HEK293 (cell line): ENCODE measurements around the gene ZNF428.

Experiments used
- BCL11B ChIP-seq: fragments of 450-650 bp; formaldehyde crosslinking; IDR thresholded peaks from 2 replicates; pipeline ENCODE4 v1.5.1; 2016; ENCODE audit warnings: low read depth, missing biosample characterization, missing genetic modification characterization
- HIC1 ChIP-seq: fragments of 450-650 bp; formaldehyde crosslinking; IDR thresholded peaks from 2 replicates; pipeline ENCODE4 v1.5.1; 2016; ENCODE audit warnings: missing biosample characterization, missing genetic modification characterization
- OVOL3 ChIP-seq: fragments of 450-650 bp; formaldehyde crosslinking; IDR thresholded peaks from 2 replicates; pipeline ENCODE4 v1.5.1; 2016; ENCODE audit warnings: missing biosample characterization, missing genetic modification characterization
- PRDM6 ChIP-seq: fragments of 450-650 bp; formaldehyde crosslinking; IDR thresholded peaks from 2 replicates; pipeline ENCODE4 v1.5.1; 2017; ENCODE audit warnings: missing biosample characterization, missing genetic modification characterization
- ZBTB44 ChIP-seq: fragments of 450-650 bp; IDR thresholded peaks from 2 replicates; pipeline ENCODE4 v1.5.1; 2018; ENCODE audit warnings: missing biosample characterization, mild to moderate bottlenecking, missing genetic modification characterization
- ZFP41 ChIP-seq: fragments of 450-650 bp; formaldehyde crosslinking; IDR thresholded peaks from 2 replicates; pipeline ENCODE4 v1.5.1; 2016; ENCODE audit warnings: missing biosample characterization, missing genetic modification characterization, borderline replicate concordance
- ZNF175 ChIP-seq: fragments of 450-650 bp; formaldehyde crosslinking; IDR thresholded peaks from 2 replicates; pipeline ENCODE4 v1.5.1; 2016; ENCODE audit warnings: missing biosample characterization, missing genetic modification characterization
- ZNF184 ChIP-seq: fragments of 450-650 bp; IDR thresholded peaks from 2 replicates; pipeline ENCODE4 v1.5.1; 2018; ENCODE audit warnings: missing biosample characterization, mild to moderate bottlenecking, missing genetic modification characterization
- ZNF2 ChIP-seq: fragments of 450-650 bp; formaldehyde crosslinking; IDR thresholded peaks from 2 replicates; pipeline ENCODE4 v1.5.1; 2016; ENCODE audit warnings: missing biosample characterization, missing genetic modification characterization
- ZNF214 ChIP-seq: fragments of 450-650 bp; formaldehyde crosslinking; IDR thresholded peaks from 2 replicates; pipeline ENCODE4 v1.5.1; 2017; ENCODE audit warnings: missing biosample characterization, mild to moderate bottlenecking, missing genetic modification characterization, borderline replicate concordance
- ZNF23 ChIP-seq: fragments of 450-650 bp; formaldehyde crosslinking; IDR thresholded peaks from 2 replicates; pipeline ENCODE4 v1.5.1; 2016; ENCODE audit warnings: missing biosample characterization, missing genetic modification characterization, borderline replicate concordance
- ZNF324 ChIP-seq: fragments of 450-650 bp; formaldehyde crosslinking; IDR thresholded peaks from 2 replicates; pipeline ENCODE4 v1.5.1; 2016; ENCODE audit warnings: missing biosample characterization, missing genetic modification characterization
- ZNF350 ChIP-seq: fragments of 450-650 bp; formaldehyde crosslinking; IDR thresholded peaks from 2 replicates; pipeline ENCODE4 v1.5.0; 2017; ENCODE audit warnings: missing biosample characterization, mild to moderate bottlenecking, missing genetic modification characterization
- ZNF416 ChIP-seq: fragments of 450-650 bp; formaldehyde crosslinking; IDR thresholded peaks from 2 replicates; pipeline ENCODE4 v1.5.1; 2016; ENCODE audit warnings: missing biosample characterization, missing genetic modification characterization
- ZNF544 ChIP-seq: fragments of 450-650 bp; formaldehyde crosslinking; IDR thresholded peaks from 2 replicates; pipeline ENCODE4 v1.5.0; 2017; ENCODE audit warnings: missing biosample characterization, missing genetic modification characterization
- ZNF561 ChIP-seq: fragments of 450-650 bp; IDR thresholded peaks from 2 replicates; pipeline ENCODE4 v1.5.1; 2018; ENCODE audit warnings: missing biosample characterization, missing genetic modification characterization, borderline replicate concordance
- ZNF585B ChIP-seq: fragments of 450-650 bp; formaldehyde crosslinking; IDR thresholded peaks from 2 replicates; pipeline ENCODE4 v1.5.1; 2016; ENCODE audit warnings: missing biosample characterization, missing genetic modification characterization
- ZNF610 ChIP-seq: fragments of 450-650 bp; formaldehyde crosslinking; IDR thresholded peaks from 2 replicates; pipeline ENCODE4 v1.5.1; 2016; ENCODE audit warnings: missing biosample characterization, missing genetic modification characterization, borderline replicate concordance
- ZNF626 ChIP-seq: fragments of 450-650 bp; sonication (Bioruptor Pico); formaldehyde crosslinking; IDR thresholded peaks from 2 replicates; pipeline ENCODE4 v1.5.1; 2018; ENCODE audit warnings: missing biosample characterization, missing genetic modification characterization, inconsistent platforms
- ZNF664 ChIP-seq: fragments of 450-650 bp; formaldehyde crosslinking; IDR thresholded peaks from 2 replicates; pipeline ENCODE4 v1.5.1; 2016; ENCODE audit warnings: missing biosample characterization, missing genetic modification characterization
- ZNF76 ChIP-seq: fragments of 450-650 bp; formaldehyde crosslinking; IDR thresholded peaks from 2 replicates; pipeline ENCODE4; 2016; ENCODE audit warnings: low read depth, missing biosample characterization, missing genetic modification characterization, borderline replicate concordance
- ZSCAN18 ChIP-seq: fragments of 450-650 bp; formaldehyde crosslinking; IDR thresholded peaks from 2 replicates; pipeline ENCODE4 v1.5.1; 2016; ENCODE audit warnings: missing biosample characterization, missing genetic modification characterization
- ZSCAN4 ChIP-seq: fragments of 450-650 bp; formaldehyde crosslinking; IDR thresholded peaks from 2 replicates; pipeline ENCODE4 v1.5.1; 2017; ENCODE audit warnings: missing biosample characterization, missing genetic modification characterization
- TF ChIP-seq, protein P1 (sequence below): fragments of 450-650 bp; formaldehyde crosslinking; IDR thresholded peaks from 2 replicates; pipeline ENCODE4 v1.5.1; 2016; ENCODE audit warnings: missing biosample characterization, missing genetic modification characterization, low read depth
- TF ChIP-seq, protein P2 (sequence below): fragments of 450-650 bp; formaldehyde crosslinking; IDR thresholded peaks from 2 replicates; pipeline ENCODE4 v1.5.1; 2016; ENCODE audit warnings: missing biosample characterization, missing genetic modification characterization
- TF ChIP-seq, protein P3 (sequence below): fragments of 450-650 bp; formaldehyde crosslinking; IDR thresholded peaks from 2 replicates; pipeline ENCODE4 v1.5.1; 2016; ENCODE audit warnings: missing biosample characterization, missing genetic modification characterization, low read depth

ZNF428 gene

GRCh38 chr19:43605875-43606568, 13.4 kb downstream of the ZNF428 start (continued):
- TF ChIP-seq ZBTB44 (tag by site-specific recombination), result no peak
- TF ChIP-seq ZNF561 (tag by site-specific recombination), result no peak
- TF ChIP-seq, protein P1, sequence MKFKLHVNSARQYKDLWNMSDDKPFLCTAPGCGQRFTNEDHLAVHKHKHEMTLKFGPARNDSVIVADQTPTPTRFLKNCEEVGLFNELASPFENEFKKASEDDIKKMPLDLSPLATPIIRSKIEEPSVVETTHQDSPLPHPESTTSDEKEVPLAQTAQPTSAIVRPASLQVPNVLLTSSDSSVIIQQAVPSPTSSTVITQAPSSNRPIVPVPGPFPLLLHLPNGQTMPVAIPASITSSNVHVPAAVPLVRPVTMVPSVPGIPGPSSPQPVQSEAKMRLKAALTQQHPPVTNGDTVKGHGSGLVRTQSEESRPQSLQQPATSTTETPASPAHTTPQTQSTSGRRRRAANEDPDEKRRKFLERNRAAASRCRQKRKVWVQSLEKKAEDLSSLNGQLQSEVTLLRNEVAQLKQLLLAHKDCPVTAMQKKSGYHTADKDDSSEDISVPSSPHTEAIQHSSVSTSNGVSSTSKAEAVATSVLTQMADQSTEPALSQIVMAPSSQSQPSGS (tag by site-specific recombination), result no peak
- TF ChIP-seq ZNF23, result no peak; the same call in 1 of the 2 replicates
- TF ChIP-seq ZNF585B, result no peak
- no peak for TF ChIP-seq HIC1 (tag by site-specific recombination)
- no peak for TF ChIP-seq ZNF544
- TF ChIP-seq ZNF2 (tag by site-specific recombination), result 0 out of 2 replicates have a peak, but pooled peaks have one; percentile 49
- no peak for TF ChIP-seq ZNF626 (tag by site-specific recombination)
- no peak for TF ChIP-seq ZNF324 (tag by site-specific recombination)
- no peak for TF ChIP-seq ZFP41 (tag by site-specific recombination)
- no peak for TF ChIP-seq BCL11B (tag by site-specific recombination)
- TF ChIP-seq ZNF416 (tag by site-specific recombination), result no peak
- no peak for TF ChIP-seq PRDM6 (tag by site-specific recombination)
- no peak for TF ChIP-seq ZSCAN4 (tag by site-specific recombination)
- TF ChIP-seq, protein P2, sequence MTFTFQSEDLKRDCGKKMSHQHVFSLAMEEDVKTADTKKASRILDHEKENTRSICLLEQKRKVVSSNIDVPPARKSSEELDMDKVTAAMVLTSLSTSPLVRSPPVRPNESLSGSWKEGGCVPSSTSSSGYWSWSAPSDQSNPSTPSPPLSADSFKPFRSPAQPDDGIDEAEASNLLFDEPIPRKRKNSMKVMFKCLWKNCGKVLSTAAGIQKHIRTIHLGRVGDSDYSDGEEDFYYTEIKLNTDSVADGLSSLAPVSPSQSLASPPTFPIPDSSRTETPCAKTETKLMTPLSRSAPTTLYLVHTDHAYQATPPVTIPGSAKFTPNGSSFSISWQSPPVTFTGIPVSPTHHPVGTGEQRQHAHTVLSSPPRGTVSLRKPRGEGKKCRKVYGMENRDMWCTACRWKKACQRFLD, result no peak
- no peak for TF ChIP-seq OVOL3 (tag by site-specific recombination)
- TF ChIP-seq ZNF664 (tag by site-specific recombination), result no peak
- no peak for TF ChIP-seq ZSCAN18 (tag by site-specific recombination)
- TF ChIP-seq ZNF175 (tag by site-specific recombination), result no peak
- TF ChIP-seq ZNF610 (tag by site-specific recombination), result no peak
- TF ChIP-seq, protein P3, sequence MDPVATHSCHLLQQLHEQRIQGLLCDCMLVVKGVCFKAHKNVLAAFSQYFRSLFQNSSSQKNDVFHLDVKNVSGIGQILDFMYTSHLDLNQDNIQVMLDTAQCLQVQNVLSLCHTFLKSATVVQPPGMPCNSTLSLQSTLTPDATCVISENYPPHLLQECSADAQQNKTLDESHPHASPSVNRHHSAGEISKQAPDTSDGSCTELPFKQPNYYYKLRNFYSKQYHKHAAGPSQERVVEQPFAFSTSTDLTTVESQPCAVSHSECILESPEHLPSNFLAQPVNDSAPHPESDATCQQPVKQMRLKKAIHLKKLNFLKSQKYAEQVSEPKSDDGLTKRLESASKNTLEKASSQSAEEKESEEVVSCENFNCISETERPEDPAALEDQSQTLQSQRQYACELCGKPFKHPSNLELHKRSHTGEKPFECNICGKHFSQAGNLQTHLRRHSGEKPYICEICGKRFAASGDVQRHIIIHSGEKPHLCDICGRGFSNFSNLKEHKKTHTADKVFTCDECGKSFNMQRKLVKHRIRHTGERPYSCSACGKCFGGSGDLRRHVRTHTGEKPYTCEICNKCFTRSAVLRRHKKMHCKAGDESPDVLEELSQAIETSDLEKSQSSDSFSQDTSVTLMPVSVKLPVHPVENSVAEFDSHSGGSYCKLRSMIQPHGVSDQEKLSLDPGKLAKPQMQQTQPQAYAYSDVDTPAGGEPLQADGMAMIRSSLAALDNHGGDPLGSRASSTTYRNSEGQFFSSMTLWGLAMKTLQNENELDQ (tag by site-specific recombination), result no peak
- TF ChIP-seq ZNF76, result no peak
- no peak for TF ChIP-seq ZNF184 (tag by site-specific recombination)
- TF ChIP-seq ZNF350 (tag by site-specific recombination), result no peak
- no peak for TF ChIP-seq ZNF214
